GM18498 (cell line): Measurements from ENCODE around the gene RALB.
"Not testable (repeated sequence)": the region's sequence is repeated elsewhere in the genome, so short reads cannot be mapped to it uniquely, and the experiment has no call there.

ENCODE experiments used
- ATAC-seq: cut with Tn5 transposase; IDR thresholded peaks from one replicate; pipeline ENCODE4 v1.9.1; 2021; ENCODE audit warnings: mild to moderate bottlenecking, moderate library complexity; ENCODE audit not compliant: unreplicated experiment

Gene RALB

GRCh38 chr2:120243211-120243610 is 9.4 kb upstream of the RALB start:
- ATAC-seq, result no peak

- no peak for ATAC-seq
These were observed 8.6 kb upstream of the RALB start for GRCh38 chr2:120243875-120244553.

- ATAC-seq, result no peak
These were observed 7.8 kb upstream of the RALB start for GRCh38 chr2:120244656-120245519.

- no peak for ATAC-seq
These were observed 6.9 kb upstream of the RALB start for GRCh38 chr2:120245520-120246332.

- no peak for ATAC-seq
These were observed 5.9 kb upstream of the RALB start for GRCh38 chr2:120246546-120247300.

- no peak for ATAC-seq
These were observed 4.8 kb upstream of the RALB start for GRCh38 chr2:120247851-120248250.

- no peak for ATAC-seq
These were observed 2.0 kb upstream of the RALB start for GRCh38 chr2:120250640-120251039.

GRCh38 chr2:120251078-120251477 is 1.6 kb upstream of the RALB start:
- no peak for ATAC-seq

- no peak for ATAC-seq
These were observed 800 bp upstream of the RALB start for GRCh38 chr2:120251880-120252224.

- peak; percentile 33 for ATAC-seq
These were observed 600 bp downstream of the RALB start for GRCh38 chr2:120253021-120253882.

GRCh38 chr2:120254178-120254577 is 1.5 kb downstream of the RALB start:
- ATAC-seq, result no peak

- ATAC-seq, result no peak
These were observed 2.4 kb downstream of the RALB start for GRCh38 chr2:120255071-120255470.

- no peak for ATAC-seq
These were observed 3.5 kb downstream of the RALB start for GRCh38 chr2:120255986-120256650.

GRCh38 chr2:120256651-120257000 is 4.0 kb downstream of the RALB start:
- ATAC-seq, result no peak

GRCh38 chr2:120257522-120257921 is 4.9 kb downstream of the RALB start:
- ATAC-seq, result no peak

GRCh38 chr2:120258196-120258595 is 5.5 kb downstream of the RALB start:
- no peak for ATAC-seq

- not testable (repeated sequence) for ATAC-seq
These were observed 7.3 kb downstream of the RALB start for GRCh38 chr2:120259939-120260338.

- ATAC-seq, result no peak
These were observed 8.1 kb downstream of the RALB start for GRCh38 chr2:120260736-120261135.

GRCh38 chr2:120261387-120262006 is 8.8 kb downstream of the RALB start:
- peak; percentile 79 for ATAC-seq
